Activated CD4-positive, alpha-beta T cell treated with anti-CD3 and anti-CD28 coated beads for 36 hours (primary cell): ENCODE measurements around the gene ODF4. TPM values are rescaled to one million over a fixed set of nuclear protein-coding genes. Genes with fewer than 3 reads are reported as not detected.
"Not testable (repeated sequence)": the region's sequence is repeated elsewhere in the genome, so short reads cannot be mapped to it uniquely, and the experiment has no call there.

Experiments used
- ATAC-seq: fragments of 200-7000 bp; cut with Tn5 transposase; one replicate; pipeline ENCODE4 v1.10.0; 2021; ENCODE audit warnings: mild to moderate bottlenecking, moderate library complexity
- CTCF ChIA-PET: fragments of 350-600 bp; sonication (Branson Sonifier 250); formaldehyde crosslinking; loops from one replicate; lab custom pipeline; 2021; ENCODE audit warnings: antibody characterized with exemption; lab: Charles Lee
- POLR2A ChIA-PET: fragments of 350-600 bp; sonication (Branson Sonifier 250); formaldehyde crosslinking; loops from one replicate; lab custom pipeline; 2021; ENCODE audit warnings: antibody characterized with exemption, inconsistent platforms; lab: Charles Lee
- DNase-seq: peaks from one replicate; pipeline ENCODE4 v3.0.0-alpha.2; 2020
- H3K27ac Mint-ChIP-seq: one replicate; pipeline ENCODE4 v1.8.0; 2021; ENCODE audit warnings: mixed read lengths
- H3K27me3 Mint-ChIP-seq: one replicate; pipeline ENCODE4 v1.8.0; 2021; ENCODE audit warnings: mixed read lengths
- H3K36me3 Mint-ChIP-seq: one replicate; pipeline ENCODE4 v1.8.0; 2021; ENCODE audit warnings: low read depth, mixed read lengths
- H3K4me1 Mint-ChIP-seq: one replicate; pipeline ENCODE4 v1.8.0; 2021; ENCODE audit warnings: mixed read lengths
- H3K4me3 Mint-ChIP-seq: one replicate; pipeline ENCODE4 v1.8.0; 2021; ENCODE audit warnings: mild to moderate bottlenecking, moderate library complexity, mixed read lengths
- H3K9me3 Mint-ChIP-seq: one replicate; pipeline ENCODE4 v1.8.0; 2021; ENCODE audit warnings: low read depth, mixed read lengths
- intact Hi-C, 2 experiments: fragments of 100-400 bp; cut with DNase I in 1 of 2; cut with micrococcal nuclease in 1 of 2; formaldehyde crosslinking; loops; one replicate each; pipeline versions ENCODE4 v1.14.2 to v1.15.1; 2022 to 2024; cut with DNase I, micrococcal nuclease
- total RNA-seq, 2 experiments: library from RNA; stranded (reverse); gene quantifications; one replicate each; pipeline ENCODE4 v1.2.3, GENCODE V29; 2021

The ODF4 gene
- total RNA-seq, 2 experiments from 2014 or later = not detected

DNA sequence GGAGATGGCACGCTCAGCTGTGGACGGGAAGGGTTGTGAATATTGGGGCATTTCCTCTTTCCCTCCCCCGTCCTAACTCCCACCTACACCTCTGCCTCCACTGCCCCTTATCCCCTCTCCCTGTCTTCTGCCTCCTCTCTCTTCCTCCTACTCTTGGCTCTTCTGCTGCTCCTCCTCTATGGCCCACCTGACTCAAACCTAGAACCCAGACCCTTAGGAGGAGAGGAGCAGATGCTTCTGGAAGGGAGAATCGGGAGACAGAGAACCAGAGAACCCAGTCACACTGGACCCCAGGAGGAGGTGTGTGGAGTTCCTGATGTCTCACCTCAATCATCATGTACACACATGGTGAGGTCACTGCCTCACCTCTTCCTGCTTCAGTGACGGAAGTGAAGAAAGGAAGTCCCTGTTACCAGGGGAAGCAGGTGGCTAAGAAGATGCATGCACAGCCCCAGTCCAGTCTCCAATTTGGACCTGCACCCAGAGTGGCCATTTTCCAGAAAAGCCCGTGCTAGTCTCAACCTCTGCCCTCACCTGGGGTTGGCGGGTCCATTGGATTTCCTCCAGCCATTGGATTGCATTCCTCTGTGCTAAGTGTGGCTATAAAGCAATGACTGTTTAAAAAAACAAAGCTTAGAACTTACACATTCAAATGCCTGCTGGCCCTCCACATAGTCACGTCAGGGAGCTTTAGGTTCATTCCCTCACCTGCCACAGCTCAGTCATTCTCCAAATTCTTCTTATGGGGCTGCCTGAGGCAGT is 54.0 kb downstream of the ODF4 start:
- peak; percentile 49 for DNase-seq
- Mint-ChIP-seq H3K27ac (peak overlapping the region; percentile 71), H3K36me3 (no peaks in the 10 kb centered on the region), H3K27me3 (peaks cover 9% of the 10 kb centered on the region), H3K4me1 (peaks cover 9% of the 10 kb centered on the region), H3K9me3 (no peaks in the 10 kb centered on the region), H3K4me3 (no peak overlapping the region)
- POLR2A ChIA-PET = no interaction called here
- CTCF ChIA-PET = interaction anchor here (0.6 to 3.0 kb wide), 4 partner anchors 10 to 16 kb away, joined by 3 to 11 read pairs (median 6); no protein-coding TSS in a partner anchor
- ATAC-seq = peak; percentile 94
- intact Hi-C loops = no loop called here

DNA sequence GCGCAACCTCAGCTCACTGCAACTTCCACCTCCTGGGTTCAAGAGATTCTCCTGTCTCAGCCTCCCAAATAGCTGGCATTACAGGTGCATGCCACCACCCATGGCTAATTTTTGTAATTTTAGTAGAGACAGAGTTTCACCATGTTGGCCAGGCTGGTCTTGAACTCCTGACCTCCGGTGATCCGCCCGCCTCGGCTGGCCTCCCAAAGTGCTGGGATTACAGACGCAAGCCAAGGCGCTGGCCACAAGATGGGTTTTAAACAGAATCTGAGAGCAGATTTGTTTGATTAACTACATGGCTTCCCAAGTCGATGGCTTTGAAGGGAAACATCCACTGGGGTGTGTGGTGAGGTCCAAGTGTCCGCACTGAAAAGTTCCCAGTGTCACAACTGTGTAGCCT is 54.9 kb downstream of the ODF4 start:
- H3K9me3 Mint-ChIP-seq, POLR2A ChIA-PET, H3K27ac Mint-ChIP-seq, DNase-seq, H3K4me1 Mint-ChIP-seq, H3K36me3 Mint-ChIP-seq, intact Hi-C loops, H3K27me3 Mint-ChIP-seq, ATAC-seq, H3K4me3 Mint-ChIP-seq: not testable (repeated sequence)
- CTCF ChIA-PET = interaction anchor here (0.6 to 3.0 kb wide), 4 partner anchors 11 to 327 kb away, joined by 3 to 11 read pairs (median 6); no protein-coding TSS in a partner anchor

Other genes with a start within 250 kb of the ODF4 start
- gene ALOXE3, start 221.3 kb upstream of the ODF4 start, total RNA-seq = under 1 TPM; 0.27 to 0.28 TPM
- 1 to 10 TPM; 2.4 to 3.2 TPM for gene HES7, start 215.7 kb upstream of the ODF4 start, total RNA-seq
- gene PER1, start 187.4 kb upstream of the ODF4 start, total RNA-seq = 10 to 100 TPM; 46.5 to 55.9 TPM
- gene VAMP2, start 176.9 kb upstream of the ODF4 start, total RNA-seq = 10 to 100 TPM; 26.7 to 27.8 TPM
- 10 to 100 TPM; 24.0 to 34.4 TPM for gene TMEM107, start 163.5 kb upstream of the ODF4 start, total RNA-seq
- 1 to 10 TPM; 3.9 to 4.5 TPM for gene BORCS6, start 149.7 kb upstream of the ODF4 start, total RNA-seq
- gene AURKB, start 129.3 kb upstream of the ODF4 start, total RNA-seq = 100 to 1,000 TPM; 173 to 226 TPM
- gene CTC1, start 91.8 kb upstream of the ODF4 start, total RNA-seq = 10 to 100 TPM; 49.3 to 57.9 TPM
- 100 to 1,000 TPM; 113 to 141 TPM for gene PFAS, start 90.6 kb upstream of the ODF4 start, total RNA-seq
- 10 to 100 TPM; 37.9 to 40.1 TPM for gene RANGRF, start 51.2 kb upstream of the ODF4 start, total RNA-seq
- 1 to 10 TPM; 1.9 to 2.3 TPM for gene SLC25A35, start 44.4 kb upstream of the ODF4 start, total RNA-seq
- gene ARHGEF15, start 29.6 kb upstream of the ODF4 start, total RNA-seq = not detected
- gene RPL26, start 43.4 kb downstream of the ODF4 start, total RNA-seq = 1,000 to 10,000 TPM; 3,064 to 3,721 TPM
- not detected for gene RNF222, start 58.0 kb downstream of the ODF4 start, total RNA-seq
- 10 to 100 TPM; 51.9 to 58.6 TPM for gene NDEL1, start 96.0 kb downstream of the ODF4 start, total RNA-seq